Pancreas (tissue), 10 donors: ENCODE data around the gene ZNF175. TPM values are rescaled to one million over a fixed set of nuclear protein-coding genes. Genes with fewer than 3 reads are reported as not detected.

Source experiments
- ATAC-seq, 4 donors: fragments of 200-7000 bp; cut with Tn5 transposase; one replicate each; pipeline versions ENCODE4 v1.8.0 to v1.9.1; 2020; ENCODE audit warnings: mild to moderate bottlenecking in 4 of 4, moderate library complexity in 4 of 4
- DNase-seq, 6 donors: peaks; one replicate each; pipeline ENCODE4 v3.0.0-alpha.2; 2020
- FAIRE-seq: peaks from 2 replicates; lab custom pipeline; 2012; peaks lifted over from hg19 to GRCh38; lab: Jason Lieb, UNC
- H3K27ac ChIP-seq, 4 donors: fragments of 200-600 bp; sonication (generic); 1 replicate in 3 of 4; 2 replicates in 1 of 4; pipeline versions ENCODE4 v1.5.0 to v1.8.0; 2020
- H3K27me3 ChIP-seq, 4 donors: fragments of 200-600 bp; one replicate each; pipeline ENCODE4 v1.8.0; 2021
- H3K36me3 ChIP-seq, 3 donors: fragments of 200-600 bp; sonication (generic) in 1 of 3; one replicate each; pipeline versions ENCODE4 v1.5.0 to v1.8.0; 2020 to 2021
- H3K4me1 ChIP-seq, 3 donors: fragments of 200-600 bp; one replicate each; pipeline ENCODE4 v1.8.0; 2021
- H3K4me3 ChIP-seq, 4 donors: fragments of 200-600 bp; sonication (generic) in 2 of 4; one replicate each; pipeline versions ENCODE4 v1.5.0 to v1.8.0; 2020 to 2021
- H3K9me3 ChIP-seq, 4 donors: fragments of 200-600 bp; one replicate each; pipeline ENCODE4 v1.8.0; 2021
- CTCF ChIP-seq, 4 donors: fragments of 200-600 bp; sonication (generic) in 3 of 4; IDR thresholded peaks; one replicate each; pipeline versions ENCODE4 v1.5.0 to v1.8.0; 2021; ENCODE audit warnings: antibody characterized with exemption in 4 of 4
- WGBS, 2 donors: extraction: QIAGEN DNeasy Blood & Tissue Kit; methylation state at CpG; one replicate each; pipeline ENCODE4 v1.1.7; 2013; 5-methylcytosine and 5-hydroxymethylcytosine counted together
- intact Hi-C, 3 donors: fragments of 100-400 bp; cut with DNase I; formaldehyde crosslinking; loops; one replicate each; pipeline versions ENCODE4 v1.11.1 to v1.14.2; 2022
- polyA plus RNA-seq, 2 donors: library from polyadenylated mRNA; stranded (reverse); fragments of 200-250 nt; gene quantifications; one replicate each; pipeline ENCODE4 v1.2.3, GENCODE V29; 2013
- total RNA-seq, 6 donors: library from RNA; stranded (reverse); fragmentation: NEBNext Ultra II Directional in 4 of 6; extraction: Animal tissue kit (Norgen Biotek cat#: 25700) in 4 of 6; gene quantifications; one replicate each; pipeline versions ENCODE4 v1.2.1 to v1.2.4, GENCODE V29; 2021 to 2023
- donor health status: healthy with polysubstance abuse.
- donor health status: DM: no; HTN: no; CAD: no; lungs with moderate emphysema.
- donor health status: DM: no; HTN: no; CAD: no.
- donor health status: control.
- donor health status: control.
- donor health status: Bipolar disorder and iron deficiency.
- donor health status: DM: yes; HTN: yes; CAD: no.
- donor health status: DM: no; HTN: no; CAD: no.
- donor health status: DM: no; HTN: no; CAD: no.
- donor health status: DM: yes; HTN: yes; CAD: no.

The ZNF175 gene
- total and polyA plus RNA-seq, 8 donors, result 2.0 to 8.0 (median 4.3) TPM

GRCh38 chr19:51592521-51592920 is 21.4 kb downstream of the ZNF175 start:
- Histone ChIP-seq H3K27me3 (no peaks in the 10 kb centered on the region), H3K4me1 (peaks cover 0 to 11% (median 0%) of the 10 kb centered on the region in 3 donors), H3K4me3 (no peak overlapping the region), H3K36me3 (peaks cover 0 to 2% (median 1%) of the 10 kb centered on the region in 3 donors), H3K27ac (no peak overlapping the region), H3K9me3 (peaks cover 0 to 4% (median 0%) of the 10 kb centered on the region in 4 donors)
- WGBS, 2 donors, result 56 to 78% methylated on average over 1 of the region's 1 CpG
- intact Hi-C loops, result no loop called here
- ATAC-seq, result no peak
- no peak for FAIRE-seq
- TF ChIP-seq CTCF (IDR thresholded peaks at IDR 0.05), result no peak
- no peak for DNase-seq

GRCh38 chr19:51593138-51593890 is 22.2 kb downstream of the ZNF175 start:
- no peak for FAIRE-seq
- WGBS, 2 donors, result 20 to 25% methylated on average over 10 of the region's 10 CpGs
- TF ChIP-seq CTCF (IDR thresholded peaks at IDR 0.05), result no peak
- H3K27me3 ChIP-seq, result no peaks in the 10 kb centered on the region
- ATAC-seq, result no peak
- H3K36me3 ChIP-seq, result no peaks in the 10 kb centered on the region
- H3K27ac ChIP-seq, result no peak overlapping the region
- DNase-seq, result peak in 2 of 6 donors; percentile 36 to 62
- intact Hi-C loops, result no loop called here
- H3K9me3 ChIP-seq, result no peaks in the 10 kb centered on the region
- H3K4me3 ChIP-seq, result peak overlapping the region; percentile 42 to 81 (median 65)
- peaks cover 0 to 11% (median 0%) of the 10 kb centered on the region in 3 donors for H3K4me1 ChIP-seq

- Histone ChIP-seq H3K27me3 (no peaks in the 10 kb centered on the region), H3K36me3 (no peaks in the 10 kb centered on the region), H3K9me3 (no peaks in the 10 kb centered on the region), H3K4me3 (peak overlapping the region; percentile 42 to 81 (median 65)), H3K4me1 (peaks cover 0 to 11% (median 0%) of the 10 kb centered on the region in 3 donors), H3K27ac (peak overlapping the region in 2 of 4 donors; percentile 33 to 44)
- TF ChIP-seq CTCF (IDR thresholded peaks at IDR 0.05), result no peak
- 0 to 1% methylated on average over 58 to 61 of the region's 61 CpGs for WGBS, 2 donors
- ATAC-seq, result peak; percentile 99 to 100 (median 100)
- DNase-seq, result peak; percentile 98 to 100 (median 99)
- intact Hi-C loops, result no loop called here
- peak; percentile 82 for FAIRE-seq
Measured at GRCh38 chr19:51593969-51594773, 23.1 kb downstream of the ZNF175 start.

GRCh38 chr19:51594774-51595109 is 23.7 kb downstream of the ZNF175 start:
- Histone ChIP-seq H3K36me3 (no peaks in the 10 kb centered on the region), H3K9me3 (no peaks in the 10 kb centered on the region), H3K4me1 (peaks cover 0 to 11% (median 0%) of the 10 kb centered on the region in 3 donors), H3K27ac (peak overlapping the region in 2 of 4 donors; percentile 33 to 44), H3K4me3 (peak overlapping the region; percentile 42 to 81 (median 60)), H3K27me3 (no peaks in the 10 kb centered on the region)
- peak in 1 of 6 donors; percentile 56 for DNase-seq
- WGBS, 2 donors, result 5 to 12% methylated on average over 6 of the region's 6 CpGs
- TF ChIP-seq CTCF (IDR thresholded peaks at IDR 0.05), result no peak
- no peak for FAIRE-seq
- intact Hi-C loops, result no loop called here
- peak in 3 of 4 donors; percentile 14 to 37 (median 15) for ATAC-seq
